GM12878 (cell line): ENCODE measurements around the gene UFD1. TPM values are rescaled to one million over a fixed set of nuclear protein-coding genes. Genes with fewer than 3 reads are reported as not detected.

ENCODE experiments used
- ATAC-seq: fragments of 200-7000 bp; cut with Tn5 transposase; 3 replicates; pipeline ENCODE4 v1.9.1; 2020; ENCODE audit warnings: mild to moderate bottlenecking, moderate library complexity
- BruUV-seq: library from RNA; stranded (reverse); fragments of 400-500 nt; replicated peaks from 2 replicates; lab custom pipeline; 2021; lab: Mats Ljungman, UMichigan
- CTCF ChIA-PET: fragments of 300-600 bp; sonication (Branson Sonifier 250); formaldehyde crosslinking; extraction: SDS; loops from one replicate; lab custom pipeline; 2021; ENCODE audit warnings: inconsistent platforms; lab: Yijun Ruan, JAX
- POLR2A ChIA-PET: fragments of 350-600 bp; formaldehyde crosslinking; extraction: SDS; loops from one replicate; lab custom pipeline; 2021; ENCODE audit warnings: inconsistent platforms; lab: Charles Lee
- RAD21 ChIA-PET: fragments of 300-600 bp; sonication (Branson Sonifier 250); formaldehyde crosslinking; loops from one replicate; lab custom pipeline; 2023; ENCODE audit warnings: antibody characterized with exemption; ENCODE audit not compliant: unreplicated experiment; lab: Charles Lee
- SMC1A ChIA-PET: fragments of 300-600 bp; sonication (Branson Sonifier 250); formaldehyde crosslinking; loops from one replicate; lab custom pipeline; 2023; ENCODE audit not compliant: unreplicated experiment, uncharacterized antibody; lab: Charles Lee
- DNase-seq: peaks from one replicate; pipeline ENCODE4 v3.0.0-alpha.2; 2011; ENCODE audit warnings: low read depth, low spot score
- FAIRE-seq: peaks from 3 replicates; lab custom pipeline; 2011; peaks lifted over from hg19 to GRCh38; lab: Jason Lieb, UNC
- H2AFZ ChIP-seq: 2 replicates; pipeline ENCODE4 v1.6.0; 2011; ENCODE audit warnings: low read depth, low read length, control low read depth; ENCODE audit not compliant: control insufficient read depth
- H3K27ac ChIP-seq: 2 replicates; pipeline ENCODE4 v1.5.1; 2011; ENCODE audit warnings: control low read depth; ENCODE audit not compliant: control insufficient read depth, insufficient read depth
- H3K27me3 ChIP-seq, 2 experiments: replicated peaks in 1 of 2; 2 replicates each; pipeline versions ENCODE4 v1.6.0 to v1.6.1; 2011; ENCODE audit warnings: low read length in 1 of 2; ENCODE audit not compliant: control insufficient read depth in 2 of 2, insufficient read depth in 2 of 2
- H3K36me3 ChIP-seq, 2 experiments: 2 replicates each; pipeline ENCODE4 v1.5.1; 2011; ENCODE audit warnings: low read length in 1 of 2; ENCODE audit not compliant: control insufficient read depth in 2 of 2, insufficient read depth in 2 of 2
- H3K4me1 ChIP-seq: 2 replicates; pipeline ENCODE4 v1.6.1; 2011; ENCODE audit warnings: mild to moderate bottlenecking, low read length, moderate library complexity, mixed read lengths; ENCODE audit not compliant: control insufficient read depth, insufficient read depth
- H3K4me2 ChIP-seq: 2 replicates; pipeline ENCODE4 v1.6.0; 2011; ENCODE audit warnings: control low read depth; ENCODE audit not compliant: control insufficient read depth, insufficient read depth
- H3K4me3 ChIP-seq: fragments of 200-600 bp; sonication (generic); 2 replicates; pipeline ENCODE4 v1.5.1; 2016
- H3K79me2 ChIP-seq: 2 replicates; pipeline ENCODE4 v1.6.0; 2011; ENCODE audit warnings: low read length; ENCODE audit not compliant: control insufficient read depth, insufficient read depth
- H3K9ac ChIP-seq: 2 replicates; pipeline ENCODE4 v1.8.0; 2011; ENCODE audit warnings: low read length, control low read depth, mixed read lengths; ENCODE audit not compliant: control insufficient read depth, insufficient read depth
- H3K9me3 ChIP-seq: replicated peaks from 3 replicates; pipeline ENCODE4 v1.5.1; 2011; ENCODE audit warnings: mild to moderate bottlenecking, low read length; ENCODE audit not compliant: control insufficient read depth, insufficient read depth
- H4K20me1 ChIP-seq: 2 replicates; pipeline ENCODE4 v1.6.0; 2011; ENCODE audit not compliant: control insufficient read depth, insufficient read depth
- CREB1 ChIP-seq: IDR thresholded peaks from 2 replicates; pipeline ENCODE4 v1.6.1; 2012; ENCODE audit warnings: low read depth, mild to moderate bottlenecking, inconsistent platforms
- CUX1 ChIP-seq: IDR thresholded peaks from 2 replicates; pipeline ENCODE4 v1.6.1; 2012; ENCODE audit warnings: improper control_type of control experiment, low read depth, low read length; ENCODE audit not compliant: insufficient replicate concordance
- GABPA ChIP-seq: IDR thresholded peaks from 2 replicates; pipeline ENCODE4 v1.6.1; 2014; ENCODE audit warnings: antibody characterized with exemption, low read depth, mild to moderate bottlenecking, inconsistent platforms
- NR2C2 ChIP-seq: IDR thresholded peaks from 2 replicates; pipeline ENCODE4 v1.6.1; 2011; ENCODE audit warnings: borderline replicate concordance, low read depth; ENCODE audit not compliant: control insufficient read depth, insufficient read length
- RUNX3 ChIP-seq: IDR thresholded peaks from 2 replicates; pipeline ENCODE4 v1.6.1; 2012; ENCODE audit warnings: low read length, inconsistent platforms
- YY1 ChIP-seq: IDR thresholded peaks from 2 replicates; pipeline ENCODE4 v1.6.1; 2011; ENCODE audit warnings: low read depth, mild to moderate bottlenecking, low read length
- WGBS: methylation state at CpG from one replicate; pipeline ENCODE4 v1.1.6; 2016; ENCODE audit warnings: low lambda C conversion rate; ENCODE audit not compliant: insufficient replicate concordance, insufficient coverage; ENCODE audit errors: missing lambda C conversion rate; 5-methylcytosine and 5-hydroxymethylcytosine counted together
- in situ Hi-C: fragments of 300-500 bp; cut with MboI; formaldehyde crosslinking; loops from 9 replicates; pipeline ENCODE4 v1.14.3; 2018; ENCODE audit warnings: mixed read lengths
- intact Hi-C: fragments of 100-400 bp; cut with micrococcal nuclease; formaldehyde crosslinking; loops from one replicate; pipeline ENCODE4 v1.14.2; 2022; ENCODE audit not compliant: unreplicated experiment
- polyA plus RNA-seq, 11 experiments: library from polyadenylated mRNA; depleted of rRNA in 4 of 11; unstranded in 6 of 11; stranded (reverse) in 5 of 11; fragments of >200 nt; fragmentation: Nextera tagmentation in 4 of 11; fragmentation: Illumina TruSeq in 1 of 11; extraction: Ambion mirVana in 4 of 11; extraction: Trizol in 1 of 11; gene quantifications; 1 replicate in 1 of 11; 2 replicates in 10 of 11; pipeline versions ENCODE4 v1.2.1 to v1.2.3, GENCODE V29; 2011 to 2016; ENCODE audit warnings: inconsistent platforms in 2 of 11, missing spikeins in 2 of 11, low read depth in 1 of 11
- total RNA-seq, 4 experiments: library from RNA; depleted of rRNA in 3 of 4; stranded (reverse); fragments of >200 nt in 3 of 4; fragmentation: Illumina TruSeq in 1 of 4; extraction: Trizol in 1 of 4; gene quantifications; 2 replicates each; pipeline versions ENCODE4 v1.2.1 to v1.2.3, GENCODE V29; 2013 to 2021
- TF ChIP-seq, protein P1 (sequence below): IDR thresholded peaks from 2 replicates; pipeline ENCODE4 v1.6.1; 2011; ENCODE audit warnings: mild to moderate bottlenecking, low read depth, low read length, moderate library complexity; ENCODE audit not compliant: insufficient replicate concordance
- TF ChIP-seq, protein P2 (sequence below): fragments of 450-650 bp; IDR thresholded peaks from 2 replicates; pipeline ENCODE4 v1.6.1; 2017; ENCODE audit warnings: mild to moderate bottlenecking, moderate library complexity
- TF ChIP-seq, protein P3 (sequence below): IDR thresholded peaks from 2 replicates; pipeline ENCODE4 v1.6.1; 2012; ENCODE audit warnings: low read depth, low read length, improper control_type of control experiment

UFD1 gene
- total and polyA plus RNA-seq, 10 of the 15 experiments (the other 5 are each of a cell fraction or from before 2014, with no cell fraction given): 67.2 to 143 (median 117) TPM

DNA sequence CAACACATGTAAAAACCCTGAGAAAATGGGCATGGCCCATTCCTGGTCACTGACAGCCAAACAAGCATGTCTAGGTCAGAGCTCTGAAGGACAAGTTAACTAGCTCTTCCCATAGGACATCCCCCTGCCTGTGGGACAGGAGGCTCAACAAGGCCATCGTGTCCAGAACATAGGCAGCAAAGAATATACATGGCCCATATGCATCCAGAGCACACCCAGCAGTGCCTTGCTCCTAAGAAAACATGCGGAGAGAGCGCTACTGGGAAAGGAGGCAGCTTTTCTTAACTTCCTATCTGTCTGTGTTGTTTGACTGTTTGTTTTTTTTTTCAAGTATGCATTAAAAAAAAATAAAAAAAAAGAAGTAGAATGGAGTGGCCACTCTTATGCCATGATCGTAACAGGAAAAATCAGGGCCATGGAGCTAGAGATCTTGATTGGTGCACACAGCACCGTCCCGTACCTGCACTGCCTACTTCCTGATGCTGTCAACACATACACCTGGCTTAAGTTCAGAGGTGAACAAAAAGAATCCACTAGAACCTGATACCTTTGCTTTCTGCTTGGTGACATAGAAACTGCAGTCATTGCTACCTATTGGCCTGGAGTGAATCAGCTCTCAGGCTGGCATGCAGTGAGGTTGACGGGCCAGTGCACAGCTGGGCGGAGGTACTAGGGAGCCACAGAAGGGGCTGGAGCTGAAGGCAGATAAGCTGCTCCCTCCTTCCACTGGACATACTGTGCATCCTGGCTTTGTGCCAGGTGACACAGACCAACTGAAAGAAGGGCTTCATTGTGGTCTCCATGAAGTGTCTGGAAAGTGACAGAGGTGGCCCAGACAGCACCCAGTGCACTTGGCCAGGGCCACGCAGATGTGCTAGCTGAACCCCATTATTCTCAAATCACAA, 11.9 kb downstream of the UFD1 start:
- DNase-seq (no peak), ATAC-seq (no peak), FAIRE-seq (no peak)
- H3K4me3 ChIP-seq: no peak overlapping the region
- ChIA-PET CTCF (interaction anchor here (0.6 to 0.9 kb wide), 2 partner anchors 10 to 98 kb away, joined by 3 read pairs; no protein-coding TSS in a partner anchor), POLR2A (interaction anchor here (0.6 kb wide), 1 partner anchor 131 kb away, joined by 3 read pairs; no protein-coding TSS in a partner anchor), RAD21 (no interaction called here), SMC1A (no interaction called here)
- no peaks in the 10 kb centered on the region for H3K27me3 ChIP-seq
- WGBS: 97% methylated on average over 9 of the region's 9 CpGs
- peaks cover 38 to 43% of the 10 kb centered on the region in 2 experiments for H3K36me3 ChIP-seq
- no peaks in the 10 kb centered on the region for H3K4me1 ChIP-seq
- H2AFZ ChIP-seq: no peak overlapping the region
- BruUV-seq: no TSS peak
- no peak overlapping the region for H3K4me2 ChIP-seq
- no peak overlapping the region for H3K9ac ChIP-seq
- in situ Hi-C loops: no loop called here
- intact Hi-C loops: no loop called here
- no peaks in the 10 kb centered on the region; the same call in 1 of the 2 replicates for H3K79me2 ChIP-seq
- peaks cover 2% of the 10 kb centered on the region; the same call in 1 of the 2 replicates for H4K20me1 ChIP-seq
- H3K9me3 ChIP-seq: no peaks in the 10 kb centered on the region
- H3K27ac ChIP-seq: no peak overlapping the region
- no peak for TF ChIP-seq CUX1
- TF ChIP-seq CREB1: no peak
- TF ChIP-seq RUNX3: no peak
- no peak for TF ChIP-seq GABPA
- TF ChIP-seq, protein P1, sequence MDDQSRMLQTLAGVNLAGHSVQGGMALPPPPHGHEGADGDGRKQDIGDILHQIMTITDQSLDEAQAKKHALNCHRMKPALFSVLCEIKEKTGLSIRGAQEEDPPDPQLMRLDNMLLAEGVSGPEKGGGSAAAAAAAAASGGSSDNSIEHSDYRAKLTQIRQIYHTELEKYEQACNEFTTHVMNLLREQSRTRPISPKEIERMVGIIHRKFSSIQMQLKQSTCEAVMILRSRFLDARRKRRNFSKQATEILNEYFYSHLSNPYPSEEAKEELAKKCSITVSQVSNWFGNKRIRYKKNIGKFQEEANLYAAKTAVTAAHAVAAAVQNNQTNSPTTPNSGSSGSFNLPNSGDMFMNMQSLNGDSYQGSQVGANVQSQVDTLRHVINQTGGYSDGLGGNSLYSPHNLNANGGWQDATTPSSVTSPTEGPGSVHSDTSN: no peak
- TF ChIP-seq, protein P2, sequence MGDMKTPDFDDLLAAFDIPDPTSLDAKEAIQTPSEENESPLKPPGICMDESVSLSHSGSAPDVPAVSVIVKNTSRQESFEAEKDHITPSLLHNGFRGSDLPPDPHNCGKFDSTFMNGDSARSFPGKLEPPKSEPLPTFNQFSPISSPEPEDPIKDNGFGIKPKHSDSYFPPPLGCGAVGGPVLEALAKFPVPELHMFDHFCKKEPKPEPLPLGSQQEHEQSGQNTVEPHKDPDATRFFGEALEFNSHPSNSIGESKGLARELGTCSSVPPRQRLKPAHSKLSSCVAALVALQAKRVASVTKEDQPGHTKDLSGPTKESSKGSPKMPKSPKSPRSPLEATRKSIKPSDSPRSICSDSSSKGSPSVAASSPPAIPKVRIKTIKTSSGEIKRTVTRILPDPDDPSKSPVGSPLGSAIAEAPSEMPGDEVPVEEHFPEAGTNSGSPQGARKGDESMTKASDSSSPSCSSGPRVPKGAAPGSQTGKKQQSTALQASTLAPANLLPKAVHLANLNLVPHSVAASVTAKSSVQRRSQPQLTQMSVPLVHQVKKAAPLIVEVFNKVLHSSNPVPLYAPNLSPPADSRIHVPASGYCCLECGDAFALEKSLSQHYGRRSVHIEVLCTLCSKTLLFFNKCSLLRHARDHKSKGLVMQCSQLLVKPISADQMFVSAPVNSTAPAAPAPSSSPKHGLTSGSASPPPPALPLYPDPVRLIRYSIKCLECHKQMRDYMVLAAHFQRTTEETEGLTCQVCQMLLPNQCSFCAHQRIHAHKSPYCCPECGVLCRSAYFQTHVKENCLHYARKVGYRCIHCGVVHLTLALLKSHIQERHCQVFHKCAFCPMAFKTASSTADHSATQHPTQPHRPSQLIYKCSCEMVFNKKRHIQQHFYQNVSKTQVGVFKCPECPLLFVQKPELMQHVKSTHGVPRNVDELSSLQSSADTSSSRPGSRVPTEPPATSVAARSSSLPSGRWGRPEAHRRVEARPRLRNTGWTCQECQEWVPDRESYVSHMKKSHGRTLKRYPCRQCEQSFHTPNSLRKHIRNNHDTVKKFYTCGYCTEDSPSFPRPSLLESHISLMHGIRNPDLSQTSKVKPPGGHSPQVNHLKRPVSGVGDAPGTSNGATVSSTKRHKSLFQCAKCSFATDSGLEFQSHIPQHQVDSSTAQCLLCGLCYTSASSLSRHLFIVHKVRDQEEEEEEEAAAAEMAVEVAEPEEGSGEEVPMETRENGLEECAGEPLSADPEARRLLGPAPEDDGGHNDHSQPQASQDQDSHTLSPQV: no peak
- TF ChIP-seq YY1: no peak
- TF ChIP-seq, protein P3, sequence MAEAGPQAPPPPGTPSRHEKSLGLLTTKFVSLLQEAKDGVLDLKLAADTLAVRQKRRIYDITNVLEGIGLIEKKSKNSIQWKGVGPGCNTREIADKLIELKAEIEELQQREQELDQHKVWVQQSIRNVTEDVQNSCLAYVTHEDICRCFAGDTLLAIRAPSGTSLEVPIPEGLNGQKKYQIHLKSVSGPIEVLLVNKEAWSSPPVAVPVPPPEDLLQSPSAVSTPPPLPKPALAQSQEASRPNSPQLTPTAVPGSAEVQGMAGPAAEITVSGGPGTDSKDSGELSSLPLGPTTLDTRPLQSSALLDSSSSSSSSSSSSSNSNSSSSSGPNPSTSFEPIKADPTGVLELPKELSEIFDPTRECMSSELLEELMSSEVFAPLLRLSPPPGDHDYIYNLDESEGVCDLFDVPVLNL: no peak
- TF ChIP-seq NR2C2: no peak
